Transverse colon (tissue), 4 donors: Measurements from ENCODE around the gene ATP6V1F. TPM values are rescaled to one million over a fixed set of nuclear protein-coding genes. Genes with fewer than 3 reads are reported as not detected.
"Not testable (repeated sequence)": the region's sequence is repeated elsewhere in the genome, so short reads cannot be mapped to it uniquely, and the experiment has no call there.

Source experiments
- DNase-seq: peaks from one replicate; pipeline ENCODE4 v3.0.0-alpha.2; 2019
- H3K27ac ChIP-seq, 4 donors: fragments of 200-600 bp; sonication (generic); 2 replicates each; pipeline ENCODE4 v1.5.1; 2016 to 2018; ENCODE audit warnings: inconsistent platforms in 4 of 4
- H3K27me3 ChIP-seq: fragments of 200-600 bp; sonication (generic); 2 replicates; pipeline ENCODE4 v1.5.1; 2017; ENCODE audit warnings: inconsistent platforms
- H3K36me3 ChIP-seq, 4 donors: fragments of 200-600 bp; sonication (generic); 2 replicates each; pipeline ENCODE4 v1.5.1; 2017 to 2019; ENCODE audit warnings: inconsistent platforms in 4 of 4
- H3K4me1 ChIP-seq, 4 donors: fragments of 200-600 bp; sonication (generic); 2 replicates each; pipeline ENCODE4 v1.5.1; 2017 to 2020; ENCODE audit warnings: inconsistent platforms in 4 of 4
- H3K4me3 ChIP-seq, 4 donors: fragments of 200-600 bp; sonication (generic); 1 replicate in 1 of 4; 2 replicates in 3 of 4; pipeline versions ENCODE4 v1.5.1 to v1.6.1; 2017 to 2019; ENCODE audit warnings: inconsistent platforms in 4 of 4
- H3K9me3 ChIP-seq, 2 donors: fragments of 200-600 bp; sonication (generic); 2 replicates each; pipeline ENCODE4 v1.5.1; 2017 to 2019; ENCODE audit warnings: inconsistent platforms in 2 of 2
- EP300 ChIP-seq: sonication (generic); formaldehyde crosslinking; IDR thresholded peaks from one replicate; pipeline ENCODE4 v1.6.1; 2017; ENCODE audit warnings: antibody characterized with exemption, low read depth
- POLR2A ChIP-seq: fragments of 450-650 bp; IDR thresholded peaks from one replicate; pipeline ENCODE4 v1.6.1; 2016; ENCODE audit warnings: antibody characterized with exemption, mild to moderate bottlenecking, moderate library complexity
- POLR2AphosphoS5 ChIP-seq, 3 donors: sonication (generic); formaldehyde crosslinking; IDR thresholded peaks; one replicate each; pipeline ENCODE4 v1.6.1; 2016; ENCODE audit warnings: antibody characterized with exemption in 3 of 3
- WGBS, 2 donors: methylation state at CpG; one replicate each; pipeline ENCODE4 v1.1.5; 2018; ENCODE audit warnings: low coverage in 1 of 2; 5-methylcytosine and 5-hydroxymethylcytosine counted together
- in situ Hi-C, 4 donors: fragments of 200-750 bp; cut with MboI; loops; one replicate each; pipeline versions ENCODE4 v1.15.0 to v1.15.1; 2017; ENCODE audit warnings: low sequenced_read_pairs in 3 of 4, low pct_ligation_motif_present in 1 of 4, low pct_unique_long_range_greater_than_20kb in 1 of 4
- intact Hi-C: fragments of 100-400 bp; cut with DNase I; formaldehyde crosslinking; loops from one replicate; pipeline ENCODE4 v1.15.1; 2023; ENCODE audit warnings: low total_unique reads
- total RNA-seq, 4 donors: library from RNA; depleted of rRNA; stranded (reverse); fragments of >200 nt; gene quantifications; one replicate each; pipeline ENCODE4 v1.1.0, GENCODE V29; 2016
- TF ChIP-seq, protein P1 (sequence below), 5 experiments: fragments of 200-600 bp in 3 of 5; fragments of 450-650 bp in 2 of 5; sonication (generic) in 3 of 5; IDR thresholded peaks; 1 replicate in 2 of 5; 2 replicates in 3 of 5; pipeline ENCODE4 v1.5.1; 2016 to 2017; ENCODE audit warnings: antibody characterized with exemption in 5 of 5, inconsistent platforms in 3 of 5, mild to moderate bottlenecking in 2 of 5, moderate library complexity in 1 of 5

ATP6V1F gene
- total RNA-seq, 4 donors from 2014 or later, result 25.5 to 128 (median 63.2) TPM

DNA sequence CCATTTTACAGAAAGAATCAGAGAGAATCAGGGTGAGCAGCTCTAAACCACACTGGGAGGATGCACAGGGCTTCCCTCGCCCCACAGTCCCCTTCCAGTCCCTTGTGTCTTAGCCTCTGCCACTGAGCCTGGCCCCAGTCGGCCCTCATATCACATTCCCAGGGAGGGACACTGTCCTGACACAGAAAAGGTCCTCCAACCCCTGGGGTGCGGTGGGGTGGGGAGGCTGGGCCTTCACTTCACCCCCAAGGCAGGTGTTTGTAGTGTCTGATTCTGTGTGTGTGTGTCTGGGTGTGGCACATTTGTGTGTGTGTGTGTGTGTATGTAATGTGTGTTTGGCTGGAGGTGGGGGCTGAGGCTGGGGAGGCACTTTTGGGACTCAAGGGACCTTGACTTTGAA, 49.6 kb downstream of the ATP6V1F start:
- intact Hi-C loops, result no loop called here
- Histone ChIP-seq H3K27ac (no peak overlapping the region), H3K9me3 (no peaks in the 10 kb centered on the region), H3K36me3 (no peaks in the 10 kb centered on the region), H3K4me1 (peaks cover 7 to 37% (median 29%) of the 10 kb centered on the region in 4 donors), H3K4me3 (no peak overlapping the region), H3K27me3 (peaks cover 67% of the 10 kb centered on the region)
- WGBS, 2 donors, result 60% methylated on average over 3 of the region's 3 CpGs; no CpG with 5 or more reads in 1 of the 2 donors
- TF ChIP-seq POLR2A (no peak), POLR2AphosphoS5 (IDR thresholded peaks at IDR 0.05) (no peak), EP300 (no peak)
- TF ChIP-seq, protein P1, sequence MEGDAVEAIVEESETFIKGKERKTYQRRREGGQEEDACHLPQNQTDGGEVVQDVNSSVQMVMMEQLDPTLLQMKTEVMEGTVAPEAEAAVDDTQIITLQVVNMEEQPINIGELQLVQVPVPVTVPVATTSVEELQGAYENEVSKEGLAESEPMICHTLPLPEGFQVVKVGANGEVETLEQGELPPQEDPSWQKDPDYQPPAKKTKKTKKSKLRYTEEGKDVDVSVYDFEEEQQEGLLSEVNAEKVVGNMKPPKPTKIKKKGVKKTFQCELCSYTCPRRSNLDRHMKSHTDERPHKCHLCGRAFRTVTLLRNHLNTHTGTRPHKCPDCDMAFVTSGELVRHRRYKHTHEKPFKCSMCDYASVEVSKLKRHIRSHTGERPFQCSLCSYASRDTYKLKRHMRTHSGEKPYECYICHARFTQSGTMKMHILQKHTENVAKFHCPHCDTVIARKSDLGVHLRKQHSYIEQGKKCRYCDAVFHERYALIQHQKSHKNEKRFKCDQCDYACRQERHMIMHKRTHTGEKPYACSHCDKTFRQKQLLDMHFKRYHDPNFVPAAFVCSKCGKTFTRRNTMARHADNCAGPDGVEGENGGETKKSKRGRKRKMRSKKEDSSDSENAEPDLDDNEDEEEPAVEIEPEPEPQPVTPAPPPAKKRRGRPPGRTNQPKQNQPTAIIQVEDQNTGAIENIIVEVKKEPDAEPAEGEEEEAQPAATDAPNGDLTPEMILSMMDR (IDR thresholded peaks at IDR 0.05), result no peak
- in situ Hi-C loops, result no loop called here
- no peak for DNase-seq

DNA sequence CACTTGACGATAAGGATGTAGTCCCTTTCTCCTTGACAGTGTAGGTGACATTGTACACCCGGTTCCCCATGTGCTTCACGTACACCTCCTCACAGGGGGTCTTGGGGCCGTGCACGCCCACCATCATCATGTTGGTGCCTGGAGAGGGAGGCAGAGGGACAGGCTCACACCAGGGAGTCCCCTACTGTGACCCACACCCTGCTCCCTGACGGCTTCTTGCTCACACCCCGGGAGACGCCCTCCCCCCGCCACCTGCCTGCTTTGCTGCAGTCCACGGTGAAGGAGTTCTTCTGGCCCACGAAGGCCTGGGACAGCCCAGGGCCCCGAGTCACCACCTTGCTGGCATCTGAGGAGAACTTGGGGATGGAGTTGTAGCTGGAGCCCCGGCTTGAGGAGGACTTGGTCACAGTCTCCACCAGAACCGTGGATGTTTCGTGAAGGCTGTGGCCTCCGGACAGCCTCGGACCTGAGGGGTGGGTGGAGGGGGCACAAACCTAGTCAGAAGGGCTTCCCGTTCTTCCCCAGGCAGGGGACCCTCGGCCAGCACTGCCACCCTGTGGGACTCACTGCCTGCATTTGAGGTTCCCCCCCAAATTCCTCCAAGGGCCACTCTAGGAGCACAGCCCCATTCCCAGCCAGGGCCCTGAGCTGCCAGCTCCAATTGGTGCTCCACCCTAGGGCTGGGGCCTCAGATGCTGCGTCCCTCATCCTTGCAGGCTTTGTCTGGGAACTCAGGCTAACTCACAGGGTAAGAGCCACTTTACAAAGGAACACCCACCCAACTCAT, 50.2 kb downstream of the ATP6V1F start:
- H3K4me3 ChIP-seq, H3K27ac ChIP-seq, H3K36me3 ChIP-seq, in situ Hi-C loops, intact Hi-C loops, DNase-seq, H3K9me3 ChIP-seq: not testable (repeated sequence)
- H3K4me1 ChIP-seq, result peaks cover 7 to 37% (median 29%) of the 10 kb centered on the region in 4 donors
- H3K27me3 ChIP-seq, result peaks cover 65% of the 10 kb centered on the region
- 100% methylated on average over 1 of the region's 20 CpGs; no CpG with 5 or more reads in 1 of the 2 donors for whole genome bisulfite sequencing, 2 donors

- in situ Hi-C loops (no loop called here), intact Hi-C loops (no loop called here)
- Histone ChIP-seq H3K27me3 (peaks cover 62% of the 10 kb centered on the region), H3K4me3 (no peak overlapping the region), H3K27ac (no peak overlapping the region), H3K36me3 (no peaks in the 10 kb centered on the region), H3K9me3 (no peaks in the 10 kb centered on the region), H3K4me1 (peaks cover 7 to 37% (median 29%) of the 10 kb centered on the region in 4 donors)
- TF ChIP-seq, protein P1 (IDR thresholded peaks at IDR 0.05), result no peak
- TF ChIP-seq POLR2AphosphoS5 (IDR thresholded peaks at IDR 0.05) (no peak), EP300 (no peak), POLR2A (no peak)
- DNase-seq, result no peak
- WGBS, 2 donors, result 72% methylated on average over 7 of the region's 10 CpGs; no CpG with 5 or more reads in 1 of the 2 donors
Observed at GRCh38 chr7:128913870-128914565, 51.4 kb downstream of the ATP6V1F start.

DNA sequence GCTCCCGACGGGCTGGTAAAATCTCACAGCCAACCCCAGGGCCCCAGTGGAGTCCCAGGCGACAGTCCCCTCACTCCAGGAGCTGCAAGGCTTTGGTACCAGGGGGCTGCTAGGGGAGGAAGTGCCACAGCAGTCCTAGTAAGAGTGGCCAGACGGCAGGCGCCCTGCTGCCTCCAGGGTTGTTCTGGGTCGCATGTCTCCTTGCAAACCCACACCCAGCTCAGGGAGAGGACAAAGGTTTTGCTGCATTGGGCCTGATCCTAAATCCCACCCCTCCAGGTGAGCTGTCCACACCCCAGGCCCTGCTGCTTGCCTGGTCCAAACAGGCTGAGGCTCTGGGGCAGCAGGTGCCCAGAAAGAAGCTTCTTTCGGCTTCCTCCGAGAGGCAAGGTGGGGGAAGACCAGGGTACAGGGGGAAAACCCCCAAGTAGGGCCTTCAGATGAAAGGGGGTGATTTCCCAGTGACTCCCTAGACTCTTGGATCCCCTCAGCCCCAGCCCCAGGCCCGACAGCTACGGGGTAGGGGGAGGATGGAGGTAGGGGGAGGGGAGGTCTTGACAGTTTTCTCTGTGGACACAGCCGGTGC, 52.0 kb downstream of the ATP6V1F start:
- no peak overlapping the region for H3K27ac ChIP-seq
- WGBS, 2 donors, result 49% methylated on average over 9 of the region's 11 CpGs; no CpG with 5 or more reads in 1 of the 2 donors
- TF ChIP-seq EP300, result no peak
- TF ChIP-seq POLR2A, result no peak
- no peak for TF ChIP-seq POLR2AphosphoS5 (IDR thresholded peaks at IDR 0.05)
- TF ChIP-seq, protein P1 (IDR thresholded peaks at IDR 0.05), result no peak
- H3K4me3 ChIP-seq, result peak overlapping the region in 1 of 4 donors; percentile 34
- DNase-seq, result no peak
- in situ Hi-C loops (no loop called here), intact Hi-C loops (no loop called here)
- H3K36me3 ChIP-seq, result no peaks in the 10 kb centered on the region
- H3K4me1 ChIP-seq, result peaks cover 7 to 32% (median 28%) of the 10 kb centered on the region in 4 donors
- H3K9me3 ChIP-seq, result no peaks in the 10 kb centered on the region
- H3K27me3 ChIP-seq, result peaks cover 56% of the 10 kb centered on the region
